ENCODE data around the gene HPCA. TPM values are rescaled to one million over a fixed set of nuclear protein-coding genes. Genes with fewer than 3 reads are reported as not detected.

Gene HPCA
- total and polyA plus RNA-seq, 2 of the 8 experiments (the other 6 are each of a cell fraction or from before 2014, with no cell fraction given) = 0.70 to 1.4 TPM

DNA sequence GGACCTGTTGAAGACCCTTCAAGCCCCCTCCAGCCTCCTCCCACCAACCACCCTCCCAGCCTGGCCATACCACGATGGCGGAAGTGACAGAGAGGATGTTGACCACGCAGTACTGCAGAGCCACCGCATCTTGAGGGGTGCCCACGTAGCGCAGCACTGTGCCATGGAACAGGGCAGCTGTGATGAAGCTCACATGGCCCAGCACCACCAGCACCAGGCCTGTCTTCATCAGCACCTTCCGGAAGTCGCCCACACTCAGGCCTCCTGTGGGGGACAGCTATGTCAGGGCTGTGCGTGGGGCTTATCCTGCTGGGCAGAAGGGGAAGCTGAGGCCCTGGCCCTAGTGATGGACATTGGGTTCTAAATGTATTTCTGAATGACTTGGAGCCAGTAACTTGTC lies 11.8 kb downstream of the HPCA start (continued):
- no peak for TF ChIP-seq TBP (IDR thresholded peaks at IDR 0.05; ENCODE audit: low read depth, low read length)
- no peak for TF ChIP-seq POLR2A (IDR thresholded peaks at IDR 0.05; ENCODE audit: control extremely low read depth in 1 of 2, low read depth in 2 of 2, low read length in 2 of 2)
- no peak for TF ChIP-seq CBX8 (IDR thresholded peaks at IDR 0.05; ENCODE audit: borderline replicate concordance, low read depth, low read length)
